ENCODE results near the gene MB. TPM values are rescaled to one million over a fixed set of nuclear protein-coding genes. Genes with fewer than 3 reads are reported as not detected.
"Not testable (repeated sequence)": the region's sequence is repeated elsewhere in the genome, so short reads cannot be mapped to it uniquely, and the experiment has no call there.

MB gene
- total RNA-seq (1 to 10 TPM; 1.5 to 2.0 TPM), polyA plus RNA-seq (1 to 10 TPM; 1.3 to 3.1 TPM)
- long read RNA-seq, donor 1, partial matches to known transcripts, result 0 of 4 reads
- long read RNA-seq, donor 1, other reads (novel, unspliced or antisense), result 0 of 4 reads
- long read RNA-seq, donor 2, result 0 reads
- long read RNA-seq, donor 3, result 0 reads
- long read RNA-seq, donor 4, result 0 reads
- long read RNA-seq, donor 5, partial matches to known transcripts, result 0 of 3 reads
- long read RNA-seq, donor 5, other reads (novel, unspliced or antisense), result 0 of 3 reads

DNA sequence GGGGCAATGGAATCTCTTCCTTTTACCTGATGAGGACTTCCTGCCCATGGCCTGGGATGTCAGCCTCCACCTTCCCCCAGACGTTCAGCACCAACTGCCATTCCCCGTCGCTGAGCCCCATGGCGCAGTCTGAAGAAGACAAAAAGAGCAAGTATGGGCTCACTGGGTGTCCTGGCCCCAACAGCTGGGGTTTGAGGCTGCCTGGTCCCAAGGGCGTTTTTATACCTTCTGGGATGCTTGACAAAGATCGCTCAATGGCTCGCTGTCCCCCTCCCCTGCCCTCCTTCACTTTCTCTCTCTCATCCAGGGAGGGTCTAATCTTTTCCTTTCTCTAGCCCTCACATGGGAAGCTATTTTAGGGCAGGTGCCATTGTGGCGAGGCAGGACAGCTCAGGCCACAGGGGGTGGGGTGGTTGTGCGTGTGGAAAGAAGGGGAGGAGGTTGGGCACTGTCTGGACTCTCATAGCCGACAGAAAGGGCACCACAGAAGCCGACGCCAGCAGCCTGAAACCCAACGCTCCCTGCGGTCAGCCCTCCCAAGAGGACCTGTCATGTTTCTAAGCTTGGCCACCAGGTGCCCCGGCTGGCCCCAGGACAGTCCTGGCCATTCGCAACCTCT lies at the start of gene MB:
TSS of gene MB (minus strand) at position 193 of the 619 bp plus-strand sequence. CDS start at position 121, 72 bp downstream.
- TF ChIP-seq, protein P1, sequence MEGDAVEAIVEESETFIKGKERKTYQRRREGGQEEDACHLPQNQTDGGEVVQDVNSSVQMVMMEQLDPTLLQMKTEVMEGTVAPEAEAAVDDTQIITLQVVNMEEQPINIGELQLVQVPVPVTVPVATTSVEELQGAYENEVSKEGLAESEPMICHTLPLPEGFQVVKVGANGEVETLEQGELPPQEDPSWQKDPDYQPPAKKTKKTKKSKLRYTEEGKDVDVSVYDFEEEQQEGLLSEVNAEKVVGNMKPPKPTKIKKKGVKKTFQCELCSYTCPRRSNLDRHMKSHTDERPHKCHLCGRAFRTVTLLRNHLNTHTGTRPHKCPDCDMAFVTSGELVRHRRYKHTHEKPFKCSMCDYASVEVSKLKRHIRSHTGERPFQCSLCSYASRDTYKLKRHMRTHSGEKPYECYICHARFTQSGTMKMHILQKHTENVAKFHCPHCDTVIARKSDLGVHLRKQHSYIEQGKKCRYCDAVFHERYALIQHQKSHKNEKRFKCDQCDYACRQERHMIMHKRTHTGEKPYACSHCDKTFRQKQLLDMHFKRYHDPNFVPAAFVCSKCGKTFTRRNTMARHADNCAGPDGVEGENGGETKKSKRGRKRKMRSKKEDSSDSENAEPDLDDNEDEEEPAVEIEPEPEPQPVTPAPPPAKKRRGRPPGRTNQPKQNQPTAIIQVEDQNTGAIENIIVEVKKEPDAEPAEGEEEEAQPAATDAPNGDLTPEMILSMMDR (IDR thresholded peaks at IDR 0.05; ENCODE audit: control extremely low read depth, extremely low read depth), result no peak
- H3K4me3 ChIP-seq, result no peak within 1 kb of the TSS
- no peak within 1 kb of the TSS for H3K9ac ChIP-seq (ENCODE audit: insufficient read depth in 1 of 2, low read length in 2 of 2)
- H3K27ac ChIP-seq (ENCODE audit: low read depth in 1 of 2, low read length in 1 of 2), result peak within 1 kb of the TSS in 1 of 2 donors; percentile 94
- no peaks in the 10 kb centered on the region for H3K9me3 ChIP-seq (ENCODE audit: control insufficient read depth in 4 of 4, insufficient read depth in 3 of 4, low read length in 3 of 4)
- no peak for ATAC-seq (ENCODE audit: insufficient read depth, low FRiP score)
- no peaks in the 10 kb centered on the region for H3K36me3 ChIP-seq (ENCODE audit: control insufficient read depth in 4 of 4, insufficient read depth in 4 of 4, low read length in 4 of 4)
- H3K4me1 ChIP-seq (ENCODE audit: control insufficient read depth in 5 of 5, insufficient read depth in 5 of 5, low read length in 5 of 5), result peaks cover 0 to 6% (median under 1%) of the 10 kb centered on the region in 5 donors
- DNase-seq, result no peak
- 83 to 84% methylated on average over 16 of the region's 16 CpGs for WGBS, 2 donors
- no peaks in the 10 kb centered on the region for H3K27me3 ChIP-seq (ENCODE audit: control insufficient read depth in 3 of 3, insufficient read depth in 3 of 3, low read length in 2 of 3)

DNA sequence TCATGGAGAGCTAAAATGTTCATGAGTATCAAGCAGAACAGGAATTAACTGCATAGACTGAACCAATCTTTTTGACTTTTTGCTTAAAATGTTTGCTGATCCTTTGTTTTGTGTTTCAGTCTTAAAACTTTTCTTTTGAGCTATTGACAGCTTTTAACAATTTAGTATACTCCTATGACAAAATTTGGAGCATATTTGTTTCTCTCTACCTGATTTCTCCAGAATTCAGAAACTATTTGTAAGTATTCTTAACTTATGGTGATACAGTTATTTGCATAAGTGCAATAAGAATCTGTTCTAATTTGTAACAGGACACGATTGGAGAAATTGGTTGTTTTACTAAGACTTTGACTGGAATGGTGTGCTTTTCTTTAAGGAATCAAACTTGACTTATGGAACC lies 49.6 kb upstream of the MB start:
- not testable (repeated sequence) for H3K4me1 ChIP-seq (ENCODE audit: control insufficient read depth in 5 of 5, insufficient read depth in 5 of 5, low read length in 5 of 5); H3K9me3 ChIP-seq (ENCODE audit: control insufficient read depth in 4 of 4, insufficient read depth in 3 of 4, low read length in 3 of 4); H3K4me3 ChIP-seq; ATAC-seq (ENCODE audit: insufficient read depth, low FRiP score); DNase-seq; H3K27ac ChIP-seq (ENCODE audit: low read depth in 1 of 2, low read length in 1 of 2); H3K27me3 ChIP-seq (ENCODE audit: control insufficient read depth in 3 of 3, insufficient read depth in 3 of 3, low read length in 2 of 3); H3K9ac ChIP-seq (ENCODE audit: insufficient read depth in 1 of 2, low read length in 2 of 2); H3K36me3 ChIP-seq (ENCODE audit: control insufficient read depth in 4 of 4, insufficient read depth in 4 of 4, low read length in 4 of 4)
- 93 to 100% methylated on average over 1 of the region's 1 CpG for WGBS, 2 donors

DNA sequence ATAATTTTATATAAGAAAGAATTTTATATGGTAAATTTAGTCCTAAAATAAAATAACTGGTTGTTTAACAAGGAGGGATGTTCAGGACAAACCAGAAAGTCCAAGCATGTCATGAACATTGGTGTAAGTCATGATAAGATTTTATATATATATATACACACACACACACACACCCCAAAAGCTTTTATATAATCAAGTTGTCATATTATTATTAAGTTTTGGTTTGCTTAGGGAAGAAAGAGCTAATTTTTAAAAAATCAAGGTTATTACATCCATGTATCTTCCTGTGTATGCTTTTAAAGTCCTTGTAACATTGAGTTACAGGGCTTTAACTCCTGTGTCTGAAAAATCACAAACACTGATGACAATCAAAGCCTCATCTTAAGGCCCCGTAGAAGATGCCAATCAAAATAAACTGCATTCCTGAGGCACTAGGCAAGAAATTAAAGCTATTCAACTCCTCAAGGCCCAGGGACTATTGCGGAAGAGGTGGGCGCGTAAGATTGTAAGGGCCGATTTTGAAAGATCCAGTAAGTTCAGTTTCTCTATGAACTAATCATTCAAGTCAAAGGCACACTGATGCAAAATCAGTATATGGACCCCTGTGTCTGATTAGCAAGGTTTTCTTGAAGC lies 47.9 kb upstream of the MB start:
- Histone ChIP-seq H3K4me1 (ENCODE audit: control insufficient read depth in 5 of 5, insufficient read depth in 5 of 5, low read length in 5 of 5) (peaks cover 0 to 3% (median 0%) of the 10 kb centered on the region in 5 donors), H3K36me3 (ENCODE audit: control insufficient read depth in 4 of 4, insufficient read depth in 4 of 4, low read length in 4 of 4) (peaks cover 3 to 14% (median 3%) of the 10 kb centered on the region in 4 donors), H3K27ac (ENCODE audit: low read depth in 1 of 2, low read length in 1 of 2) (no peak overlapping the region), H3K4me3 (no peak overlapping the region), H3K27me3 (ENCODE audit: control insufficient read depth in 3 of 3, insufficient read depth in 3 of 3, low read length in 2 of 3) (peaks cover 0 to 3% (median 0%) of the 10 kb centered on the region in 3 donors), H3K9ac (ENCODE audit: insufficient read depth in 1 of 2, low read length in 2 of 2) (no peak overlapping the region), H3K9me3 (ENCODE audit: control insufficient read depth in 4 of 4, insufficient read depth in 3 of 4, low read length in 3 of 4) (peaks cover 0 to 3% (median 1%) of the 10 kb centered on the region in 4 donors)
- ATAC-seq (ENCODE audit: insufficient read depth, low FRiP score), result no peak
- WGBS, 2 donors, result 94 to 95% methylated on average over 5 of the region's 5 CpGs
- DNase-seq, result no peak
- TF ChIP-seq, protein P1 (IDR thresholded peaks at IDR 0.05; ENCODE audit: control extremely low read depth, extremely low read depth), result no peak

DNA sequence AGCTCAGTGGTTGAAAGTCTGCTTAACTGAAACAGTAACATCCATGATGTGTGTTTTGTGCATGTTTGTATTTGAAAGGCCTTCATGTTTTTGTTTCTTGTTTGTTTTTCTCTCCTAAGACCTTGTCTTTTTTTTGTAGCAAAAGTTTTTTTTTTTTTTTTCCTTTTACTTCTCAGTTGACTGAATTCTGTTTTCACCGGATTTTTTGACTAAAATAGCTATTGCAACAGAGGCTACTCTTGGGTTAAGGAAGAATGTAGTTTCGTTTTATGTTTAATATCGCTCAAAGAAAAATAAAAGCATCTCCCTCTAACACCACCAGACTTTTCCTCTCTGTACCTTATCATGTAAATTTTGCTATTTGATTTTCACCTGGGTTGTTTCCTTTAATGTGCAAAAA lies 46.2 kb upstream of the MB start:
- Histone ChIP-seq H3K4me3 (no peak overlapping the region), H3K9ac (ENCODE audit: insufficient read depth in 1 of 2, low read length in 2 of 2) (peak overlapping the region in 1 of 2 donors; percentile 17), H3K4me1 (ENCODE audit: control insufficient read depth in 5 of 5, insufficient read depth in 5 of 5, low read length in 5 of 5) (peaks cover 0 to 4% (median 2%) of the 10 kb centered on the region in 5 donors), H3K9me3 (ENCODE audit: control insufficient read depth in 4 of 4, insufficient read depth in 3 of 4, low read length in 3 of 4) (peaks cover 0 to 3% (median 1%) of the 10 kb centered on the region in 4 donors), H3K27me3 (ENCODE audit: control insufficient read depth in 3 of 3, insufficient read depth in 3 of 3, low read length in 2 of 3) (no peaks in the 10 kb centered on the region), H3K36me3 (ENCODE audit: control insufficient read depth in 4 of 4, insufficient read depth in 4 of 4, low read length in 4 of 4) (peaks cover 6 to 27% (median 15%) of the 10 kb centered on the region in 4 donors), H3K27ac (ENCODE audit: low read depth in 1 of 2, low read length in 1 of 2) (no peak overlapping the region)
- TF ChIP-seq, protein P1 (IDR thresholded peaks at IDR 0.05; ENCODE audit: control extremely low read depth, extremely low read depth), result no peak
- whole genome bisulfite sequencing, 2 donors, result 36 to 52% methylated on average over 3 of the region's 3 CpGs
- peak in 2 of 3 donors; percentile 44 to 69 for DNase-seq
- no peak for ATAC-seq (ENCODE audit: insufficient read depth, low FRiP score)
